WI38 (cell line): ENCODE results near the gene RPS4Y2.

Experiments
- H3K4me3 ChIP-seq: 2 replicates; pipeline ENCODE4 v1.5.1; 2011; ENCODE audit warnings: low read depth, mild to moderate bottlenecking, control low read depth, low read length
- TF ChIP-seq, protein P1 (sequence below): IDR thresholded peaks from 2 replicates; pipeline ENCODE4 v1.5.1; 2012; ENCODE audit warnings: low read depth, mild to moderate bottlenecking, control low read depth, low read length

Gene RPS4Y2

DNA sequence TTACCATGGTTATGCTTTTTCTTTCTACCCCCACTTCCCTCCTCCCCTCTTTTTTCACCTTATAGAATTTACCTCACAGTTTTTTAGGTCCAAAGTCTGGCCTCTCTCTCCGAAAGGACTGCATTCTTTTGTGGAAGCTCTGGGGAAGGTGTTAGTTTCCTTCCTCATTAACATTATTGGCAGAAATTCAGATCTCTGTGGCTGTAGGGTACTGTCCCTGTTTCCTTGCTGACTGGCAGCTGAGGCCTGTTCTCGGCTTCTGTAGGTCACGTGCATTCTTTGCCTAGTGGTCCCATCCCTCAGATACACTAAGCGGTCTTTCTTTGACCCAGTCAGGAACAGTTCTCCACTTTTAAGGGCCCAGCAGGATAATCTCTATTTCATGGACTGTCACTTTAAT, 25.5 kb downstream of the RPS4Y2 start:
- TF ChIP-seq, protein P1, sequence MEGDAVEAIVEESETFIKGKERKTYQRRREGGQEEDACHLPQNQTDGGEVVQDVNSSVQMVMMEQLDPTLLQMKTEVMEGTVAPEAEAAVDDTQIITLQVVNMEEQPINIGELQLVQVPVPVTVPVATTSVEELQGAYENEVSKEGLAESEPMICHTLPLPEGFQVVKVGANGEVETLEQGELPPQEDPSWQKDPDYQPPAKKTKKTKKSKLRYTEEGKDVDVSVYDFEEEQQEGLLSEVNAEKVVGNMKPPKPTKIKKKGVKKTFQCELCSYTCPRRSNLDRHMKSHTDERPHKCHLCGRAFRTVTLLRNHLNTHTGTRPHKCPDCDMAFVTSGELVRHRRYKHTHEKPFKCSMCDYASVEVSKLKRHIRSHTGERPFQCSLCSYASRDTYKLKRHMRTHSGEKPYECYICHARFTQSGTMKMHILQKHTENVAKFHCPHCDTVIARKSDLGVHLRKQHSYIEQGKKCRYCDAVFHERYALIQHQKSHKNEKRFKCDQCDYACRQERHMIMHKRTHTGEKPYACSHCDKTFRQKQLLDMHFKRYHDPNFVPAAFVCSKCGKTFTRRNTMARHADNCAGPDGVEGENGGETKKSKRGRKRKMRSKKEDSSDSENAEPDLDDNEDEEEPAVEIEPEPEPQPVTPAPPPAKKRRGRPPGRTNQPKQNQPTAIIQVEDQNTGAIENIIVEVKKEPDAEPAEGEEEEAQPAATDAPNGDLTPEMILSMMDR: no peak
- no peak overlapping the region for H3K4me3 ChIP-seq

DNA sequence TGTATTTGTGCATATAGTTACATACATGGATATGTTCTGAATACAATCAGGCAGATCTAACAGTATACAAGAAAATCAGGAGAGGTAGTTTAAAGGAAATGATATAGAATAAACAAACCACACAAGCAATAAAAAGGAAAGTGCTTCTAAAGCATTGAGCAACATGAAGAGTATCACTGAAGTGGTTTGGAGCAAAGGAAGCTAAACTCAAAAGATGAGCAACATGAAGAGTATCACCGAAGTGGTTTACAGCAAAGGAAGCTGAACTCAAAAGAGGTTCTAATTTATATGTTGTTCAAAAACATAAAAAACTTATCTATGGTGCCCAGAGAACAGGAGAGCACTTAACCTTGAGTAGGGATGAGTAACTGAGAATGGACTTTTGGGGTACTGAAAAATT, 29.1 kb downstream of the RPS4Y2 start:
- TF ChIP-seq, protein P1: no peak
- no peak overlapping the region for H3K4me3 ChIP-seq

DNA sequence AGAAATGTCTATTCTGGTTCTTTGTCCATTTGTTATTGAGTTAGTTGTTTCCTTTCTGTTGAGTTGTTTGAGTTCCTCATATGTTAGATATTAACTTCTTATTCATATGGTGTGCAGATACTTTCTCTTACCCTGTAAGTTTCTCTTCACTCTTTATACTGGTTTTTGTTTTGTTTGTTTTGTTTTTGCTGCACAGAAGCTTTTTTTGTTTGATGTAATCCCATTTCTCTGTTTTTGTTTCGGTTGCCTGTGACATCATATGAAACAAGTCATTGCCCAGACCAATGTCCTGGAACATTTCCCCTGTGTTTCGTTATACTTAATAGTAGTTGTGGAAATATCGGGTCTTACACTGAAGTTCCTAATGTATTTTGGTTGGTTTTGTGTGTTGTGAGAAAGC, 31.2 kb downstream of the RPS4Y2 start:
- TF ChIP-seq, protein P1: no peak

DNA sequence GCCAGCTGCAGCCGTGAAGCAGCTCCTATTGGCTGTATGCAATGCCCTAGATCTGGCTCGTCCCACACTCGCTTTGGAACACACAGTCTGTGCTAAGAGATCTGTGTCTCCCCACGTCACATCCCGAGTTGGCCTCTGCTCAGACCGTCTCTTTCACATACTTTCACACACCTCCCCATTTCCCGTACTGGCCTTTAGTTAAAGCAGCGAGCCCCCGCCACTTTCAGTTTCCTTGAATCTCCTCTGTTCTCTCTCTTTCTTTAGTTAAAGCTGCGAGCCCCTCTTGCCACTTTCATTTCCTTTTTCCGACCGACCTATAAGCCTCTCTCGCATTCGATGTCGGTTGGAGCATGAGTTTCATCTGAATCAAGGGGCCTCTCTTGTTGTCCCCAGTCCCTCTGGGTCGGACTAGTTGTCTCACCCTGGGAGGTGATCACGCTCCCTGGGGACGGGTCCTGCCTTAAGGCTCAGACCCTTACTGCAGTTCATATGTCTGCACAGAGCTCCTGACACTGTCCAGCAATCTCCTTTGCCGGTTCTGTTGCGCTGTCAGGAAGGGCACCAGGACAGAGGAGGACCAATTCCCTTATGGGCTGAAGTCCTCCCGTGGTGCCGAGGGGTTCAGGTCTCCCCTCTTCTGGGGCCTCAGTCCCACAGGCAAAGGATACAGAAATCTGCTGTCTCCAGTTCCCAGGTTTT, 42.6 kb downstream of the RPS4Y2 start:
- TF ChIP-seq, protein P1: no peak
- no peak overlapping the region for H3K4me3 ChIP-seq

More for the DNA sequence above, 31.2 kb downstream of the RPS4Y2 start:
- no peak overlapping the region for H3K4me3 ChIP-seq

DNA sequence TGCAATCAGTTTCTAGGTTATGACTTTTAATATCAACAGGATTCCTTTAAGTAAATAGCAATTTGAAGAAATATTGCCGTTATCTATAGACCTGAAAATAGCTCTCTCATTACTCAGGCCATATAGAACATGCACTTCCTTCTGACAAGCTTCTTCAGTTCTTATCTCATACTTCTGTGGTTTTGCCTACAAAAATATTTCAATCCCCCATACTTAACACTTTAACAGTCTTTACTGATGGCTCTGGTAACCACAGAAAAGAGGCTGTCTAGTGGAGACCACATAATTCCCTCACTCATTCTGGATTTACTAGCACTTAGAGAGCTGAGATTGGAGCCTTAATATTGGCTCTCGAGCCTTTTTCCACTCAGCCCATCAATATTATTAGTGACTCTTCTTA, 46.8 kb downstream of the RPS4Y2 start:
- TF ChIP-seq, protein P1: no peak
- no peak overlapping the region for H3K4me3 ChIP-seq

DNA sequence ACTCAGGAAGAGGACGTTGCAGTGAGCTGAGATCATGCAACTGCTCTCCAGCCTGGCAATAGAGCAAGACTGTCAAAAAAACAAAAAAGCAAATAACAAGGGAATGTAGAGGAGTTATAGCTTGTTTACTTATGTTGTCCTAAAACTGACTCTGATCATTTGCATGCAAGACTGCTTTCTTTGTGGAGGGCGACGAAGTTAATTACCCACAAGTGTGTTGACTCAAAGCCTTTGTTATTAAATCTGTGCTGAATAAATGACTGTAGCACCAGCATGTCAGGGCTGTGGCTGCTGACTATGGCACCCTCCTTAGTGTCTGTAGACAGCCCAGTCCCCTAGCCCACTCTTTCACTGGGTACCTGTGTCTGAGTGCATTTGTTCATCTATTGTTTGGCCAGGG, 50.3 kb downstream of the RPS4Y2 start:
- TF ChIP-seq, protein P1: no peak
- H3K4me3 ChIP-seq: no peak overlapping the region

DNA sequence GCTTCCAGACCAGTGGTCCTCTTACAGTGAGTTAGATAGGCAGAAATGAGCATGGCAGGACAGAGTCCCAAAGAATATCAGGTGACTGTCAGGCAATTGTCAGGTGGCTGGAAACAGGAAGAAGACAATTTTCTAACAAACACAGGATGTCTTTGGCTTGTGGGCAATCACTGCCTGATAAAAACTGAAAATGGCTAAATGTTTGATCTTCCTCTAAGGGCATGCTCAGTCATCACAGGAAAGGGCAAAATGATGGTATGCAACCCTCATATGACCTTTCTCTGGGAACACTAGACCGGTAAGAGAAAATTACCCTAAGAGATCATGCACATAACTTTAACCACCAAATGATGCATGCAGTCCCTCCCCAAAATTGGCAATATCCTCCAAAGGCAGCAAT, 57.6 kb downstream of the RPS4Y2 start:
- no peak overlapping the region for H3K4me3 ChIP-seq
- TF ChIP-seq, protein P1: no peak
